Measurements from ENCODE around the gene ALDH1L1.

Gene ALDH1L1

GRCh38 chr3:126180477-126181397, at the start of gene ALDH1L1:
Gene ALDH1L1, minus strand, starts transcription at chr3:126180586. Its CDS starts 19,607 bp downstream, at chr3:126160979.
- no peak for DNase-seq

DNA sequence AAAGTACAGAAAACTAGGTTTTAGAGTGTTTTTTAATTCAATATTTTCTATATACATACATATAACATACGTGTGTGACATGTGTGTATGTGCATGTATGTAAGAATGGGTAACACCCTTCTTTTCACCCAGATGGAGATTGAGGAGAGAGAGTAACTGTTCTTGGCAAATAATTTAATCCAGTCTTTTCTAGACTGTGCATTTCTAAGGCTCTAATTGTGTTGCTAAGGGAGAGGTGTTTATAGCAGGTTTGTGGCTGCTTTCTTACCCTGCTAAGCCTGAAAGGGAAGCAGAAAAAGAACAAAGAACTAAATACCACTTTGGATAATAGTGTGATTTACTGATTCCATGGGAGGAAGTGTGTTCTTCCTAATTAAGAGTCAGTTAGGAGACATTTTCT, 46.0 kb upstream of the ALDH1L1 start:
- no peak for DNase-seq

- no peak for DNase-seq
Observed at GRCh38 chr3:126216416-126216815, 36.0 kb upstream of the ALDH1L1 start.

- no peak for DNase-seq
Observed at GRCh38 chr3:126213379-126214028, 33.1 kb upstream of the ALDH1L1 start.

GRCh38 chr3:126212620-126213378, 32.4 kb upstream of the ALDH1L1 start:
- no peak for DNase-seq

GRCh38 chr3:126212250-126212619, 31.8 kb upstream of the ALDH1L1 start:
- DNase-seq, result no peak

GRCh38 chr3:126211569-126211968, 31.2 kb upstream of the ALDH1L1 start:
- no peak for DNase-seq

DNA sequence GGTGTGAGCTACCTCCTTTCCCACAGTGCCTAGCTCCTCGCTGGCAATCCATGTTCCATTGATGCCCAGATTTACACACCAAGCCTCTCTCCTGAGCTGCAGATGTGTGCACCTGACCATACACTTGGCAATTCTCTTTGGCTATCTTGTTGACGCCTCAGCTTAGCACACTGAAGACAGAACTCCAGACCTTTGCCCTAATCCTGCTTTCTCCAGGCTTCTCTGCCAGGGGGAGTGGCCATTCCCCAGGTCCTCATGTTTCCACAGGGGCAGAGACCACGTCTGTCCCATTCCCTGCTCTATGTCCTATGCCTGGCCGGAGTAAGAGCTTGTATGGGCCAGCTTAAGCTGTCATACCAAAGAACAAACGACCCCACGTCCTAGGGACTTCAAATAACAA, 30.2 kb upstream of the ALDH1L1 start:
- DNase-seq, result no peak

DNA sequence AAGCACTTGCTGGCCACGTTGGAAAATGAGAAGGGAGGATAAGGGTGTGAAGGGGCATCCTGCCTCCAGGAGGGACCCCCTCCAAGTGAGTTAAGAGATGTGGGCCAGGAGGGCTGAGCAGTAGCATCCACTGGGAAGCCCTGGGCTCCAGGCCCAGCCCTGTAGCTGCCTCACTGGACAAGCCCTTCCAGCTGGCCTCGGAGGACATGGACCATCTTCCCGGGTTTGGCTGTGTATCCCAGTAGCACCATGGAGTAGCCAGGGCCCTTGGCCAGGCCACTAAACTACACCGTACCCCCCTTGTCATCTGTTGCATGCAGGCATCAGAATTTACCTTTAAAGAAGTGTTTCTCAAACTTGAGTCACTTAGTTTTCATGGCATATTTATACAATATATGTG, 29.4 kb upstream of the ALDH1L1 start:
- DNase-seq, result no peak

DNA sequence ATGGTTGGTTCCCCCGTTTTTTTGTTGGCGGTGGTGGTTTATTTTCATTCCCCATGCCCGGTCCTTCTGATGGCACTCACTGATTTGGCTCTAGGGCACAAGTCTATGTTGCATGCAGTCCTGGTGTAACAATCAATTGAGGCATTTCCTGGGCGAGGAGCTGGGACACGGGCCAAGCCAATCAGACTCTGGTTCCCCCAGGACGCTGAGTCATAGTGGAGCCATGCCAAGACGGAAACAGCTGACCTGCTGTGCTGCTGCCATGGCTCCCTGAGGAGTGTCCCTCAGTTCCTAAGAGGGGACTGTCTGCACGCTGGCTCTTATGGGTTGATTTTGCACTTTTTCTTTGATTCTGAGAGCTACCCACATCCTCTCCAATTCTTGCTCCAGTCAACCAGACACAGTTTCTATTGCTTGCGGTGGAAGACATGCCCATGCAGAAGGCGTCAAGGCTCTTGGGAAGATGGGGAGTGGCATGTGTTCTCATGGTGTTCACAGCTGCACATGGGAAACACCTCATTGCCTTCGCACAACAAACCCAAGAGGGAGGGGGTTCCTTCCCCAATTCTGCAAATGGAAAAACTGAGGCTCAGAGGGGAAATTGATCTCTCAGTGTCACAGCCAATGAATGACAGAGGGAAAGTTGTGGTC, 28.3 kb upstream of the ALDH1L1 start:
- peak; percentile 35 for DNase-seq

DNA sequence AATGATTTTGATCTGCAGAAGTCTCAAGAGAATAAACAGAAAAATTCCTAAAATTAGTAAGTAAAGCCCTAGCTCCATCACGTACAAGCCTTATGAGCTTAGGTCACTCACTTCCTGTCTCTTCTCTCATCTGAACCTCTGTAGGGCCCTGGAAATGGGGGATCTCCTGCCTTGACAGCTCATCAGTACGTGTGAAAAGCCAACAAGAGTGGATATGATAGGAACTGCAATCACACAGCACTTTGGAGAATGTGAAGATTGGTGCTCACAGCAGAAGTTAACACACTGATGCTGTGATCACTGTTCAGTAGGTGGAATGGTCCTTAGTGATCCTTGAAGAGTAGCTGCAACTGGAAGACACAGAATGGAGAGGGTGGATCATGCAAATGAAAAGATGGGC, 27.8 kb upstream of the ALDH1L1 start:
- no peak for DNase-seq

DNA sequence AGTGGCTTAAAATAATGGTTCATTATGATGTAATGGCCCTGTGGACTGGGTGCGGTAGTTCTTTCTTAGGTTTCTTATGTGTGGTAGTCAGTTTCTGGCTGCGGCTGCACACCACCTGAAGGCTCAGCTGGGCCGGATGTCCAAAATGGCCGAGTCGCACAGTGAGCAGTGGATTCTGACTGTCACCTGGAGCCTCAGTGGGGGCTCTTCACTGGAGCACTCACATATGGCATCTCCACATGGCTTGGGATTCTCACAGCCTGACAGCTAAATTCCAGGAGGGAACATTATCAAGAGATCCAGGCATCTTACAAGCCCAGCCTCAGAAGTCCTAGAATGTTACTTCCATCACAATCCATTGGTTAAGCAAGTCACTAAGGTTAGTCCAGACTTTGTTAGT, 26.8 kb upstream of the ALDH1L1 start:
- DNase-seq, result no peak

GRCh38 chr3:126205717-126206655, 25.6 kb upstream of the ALDH1L1 start:
- no peak for DNase-seq

DNA sequence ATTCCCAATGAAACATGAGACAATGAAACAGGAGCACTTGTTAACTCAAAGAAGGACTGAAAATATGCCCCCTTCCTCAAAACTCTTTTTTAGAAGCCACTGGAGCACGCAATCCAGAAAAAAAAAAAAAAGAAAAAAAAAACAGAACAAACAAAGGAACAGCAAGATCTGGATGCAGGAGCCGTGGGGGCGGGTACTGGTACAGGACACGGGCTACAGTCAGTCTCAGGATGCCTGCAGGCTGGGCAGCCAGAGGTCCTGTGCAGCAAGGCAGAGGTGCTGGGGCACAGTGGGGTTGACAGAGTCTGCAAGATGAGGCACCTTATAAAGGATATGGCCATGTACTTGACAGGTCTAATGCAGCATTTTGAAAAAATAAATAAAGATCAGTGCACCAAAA, 22.3 kb upstream of the ALDH1L1 start:
- no peak for DNase-seq

DNA sequence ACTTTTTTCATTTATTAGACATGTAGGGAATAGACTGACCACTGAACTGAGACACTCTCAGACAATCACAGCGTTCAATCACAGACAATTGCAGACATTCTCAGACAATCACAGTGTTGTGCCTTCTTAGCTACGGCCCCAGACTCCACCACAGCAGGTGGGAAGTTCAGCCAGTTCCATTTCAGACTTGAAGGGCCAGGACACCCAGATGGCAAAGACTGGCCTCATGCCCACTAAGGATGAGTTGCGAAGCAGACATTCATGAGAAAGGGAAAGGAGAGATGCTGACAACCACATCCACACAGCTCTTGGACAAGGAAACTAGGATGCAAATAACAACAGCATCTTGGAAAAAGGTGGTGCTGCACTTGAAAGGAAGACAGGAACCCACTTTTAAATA, 21.9 kb upstream of the ALDH1L1 start:
- no peak for DNase-seq

DNA sequence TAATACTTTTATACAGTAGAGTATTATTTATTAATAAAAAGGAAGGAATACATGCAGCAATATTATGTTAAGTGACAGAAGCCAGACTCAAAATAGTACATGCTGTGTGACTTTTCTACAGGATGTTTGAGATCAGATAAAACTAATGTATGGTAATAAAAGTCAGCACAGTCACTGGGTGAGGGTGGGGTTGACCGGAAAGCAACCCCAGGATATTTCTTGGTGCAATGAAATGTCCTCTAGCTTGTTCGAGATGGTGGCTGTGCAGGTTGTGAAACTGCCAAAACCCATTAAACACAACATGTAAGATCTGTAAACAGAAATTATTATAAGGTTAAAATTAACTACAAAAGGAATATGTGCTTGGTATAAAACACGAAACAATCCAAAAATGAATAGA, 20.8 kb upstream of the ALDH1L1 start:
- no peak for DNase-seq

- no peak for DNase-seq
Observed at GRCh38 chr3:126200534-126200933, 20.1 kb upstream of the ALDH1L1 start.

DNA sequence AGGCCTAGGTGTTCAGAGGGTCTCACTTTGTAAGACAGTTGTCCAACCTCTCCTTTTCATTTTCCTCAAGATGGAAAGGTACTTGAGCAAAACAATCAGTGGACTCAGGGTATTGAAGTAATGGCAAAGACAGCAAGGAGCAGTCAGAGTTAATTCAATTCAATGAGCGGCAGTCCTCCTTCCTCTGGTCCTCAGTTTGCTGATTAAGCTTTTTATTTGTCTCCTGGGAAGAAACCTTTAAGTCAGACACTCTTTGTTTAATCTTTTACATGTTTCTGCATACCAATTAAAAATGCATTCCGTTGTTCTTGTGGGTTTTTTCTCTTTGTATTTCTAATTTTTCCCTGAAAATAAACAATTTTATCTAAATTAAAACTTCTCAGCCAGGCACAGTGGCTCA, 18.9 kb upstream of the ALDH1L1 start:
- DNase-seq, result no peak

DNA sequence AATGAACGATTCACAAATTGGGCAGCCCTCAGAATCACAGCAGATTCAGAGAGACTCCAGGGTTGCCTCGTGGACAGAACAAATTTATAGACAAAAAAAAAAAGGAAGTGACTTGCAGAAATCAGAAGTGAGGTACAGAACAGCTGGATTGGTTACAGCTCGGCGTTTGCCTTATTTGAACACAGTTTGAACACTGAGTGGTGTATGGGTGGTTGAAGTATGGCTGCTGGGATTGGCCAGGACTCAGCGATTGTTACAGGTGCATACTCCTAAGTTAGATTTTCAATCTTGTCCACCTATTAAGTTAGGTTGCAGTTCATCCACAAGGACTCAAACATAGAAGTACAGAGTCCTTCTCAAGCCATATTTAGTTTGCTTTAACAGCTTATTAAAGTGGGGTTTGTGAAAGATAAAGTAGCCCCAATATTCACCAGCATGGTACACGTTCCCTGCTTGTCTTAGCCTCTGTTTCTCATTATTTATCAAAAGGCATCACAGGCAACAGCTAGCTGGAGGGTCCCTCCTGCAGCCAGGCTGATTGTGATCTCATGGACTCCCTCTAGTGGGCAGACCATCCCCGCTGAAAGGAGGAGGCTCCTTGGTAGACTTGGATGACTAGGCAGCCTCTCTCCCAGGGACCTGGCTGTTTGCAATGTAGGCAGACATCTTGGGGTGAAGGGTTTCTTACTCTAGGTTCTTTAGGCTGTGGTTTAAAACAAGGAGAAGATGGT, 17.6 kb upstream of the ALDH1L1 start:
- no peak for DNase-seq

GRCh38 chr3:126197343-126197742, 17.0 kb upstream of the ALDH1L1 start:
- no peak for DNase-seq

DNA sequence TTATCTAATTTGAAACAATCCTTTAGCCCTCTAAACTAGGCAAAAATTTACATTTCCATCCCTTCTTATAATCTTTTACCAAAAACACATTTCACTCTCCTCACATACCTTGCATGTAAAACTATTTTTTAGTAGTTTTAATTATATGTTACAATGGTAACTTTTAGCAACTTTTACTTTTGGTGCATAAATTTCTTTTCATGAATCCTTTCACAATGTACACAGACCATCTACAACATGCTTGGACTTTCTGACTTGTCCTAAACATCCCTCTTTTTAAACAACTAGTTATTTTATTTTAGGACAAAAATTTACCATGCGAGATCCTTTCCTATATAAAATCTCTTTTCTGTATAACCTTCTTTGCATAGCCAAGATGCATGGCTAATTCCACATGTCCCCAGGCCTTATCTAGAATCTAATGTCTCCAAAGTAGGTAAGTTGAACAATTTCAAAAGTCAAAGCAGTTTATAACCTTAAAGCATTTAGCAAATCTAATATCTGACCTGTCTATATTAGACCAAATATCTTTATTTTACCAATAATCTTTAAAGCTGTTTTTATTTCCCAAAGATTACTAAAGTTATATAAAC, 14.4 kb upstream of the ALDH1L1 start:
- DNase-seq, result no peak

All from GF-D8 (cell line).